Skeletal muscle satellite cell (primary cell): ENCODE measurements around the gene ABLIM2.

Source experiments
- H3K27me3 ChIP-seq: 2 replicates; pipeline ENCODE4 v1.7.0; 2013; ENCODE audit warnings: low read length; ENCODE audit not compliant: control insufficient read depth, insufficient read depth
- H3K36me3 ChIP-seq: 2 replicates; pipeline ENCODE4 v1.7.0; 2013; ENCODE audit warnings: mild to moderate bottlenecking, control low read depth, low read length; ENCODE audit not compliant: insufficient read depth
- H3K4me1 ChIP-seq: 2 replicates; pipeline ENCODE4 v1.7.0; 2013; ENCODE audit warnings: low read length; ENCODE audit not compliant: control insufficient read depth, insufficient read depth
- H3K4me2 ChIP-seq: 2 replicates; pipeline ENCODE4 v1.7.0; 2013; ENCODE audit warnings: mild to moderate bottlenecking, low read length
- H3K4me3 ChIP-seq: 2 replicates; pipeline ENCODE4 v1.7.0; 2013; ENCODE audit warnings: low read length
- H3K9ac ChIP-seq: 2 replicates; pipeline ENCODE4 v1.7.0; 2013; ENCODE audit warnings: mild to moderate bottlenecking, low read depth, low read length, moderate library complexity
- H3K9me3 ChIP-seq: replicated peaks from 2 replicates; pipeline ENCODE4 v1.7.0; 2013; ENCODE audit warnings: mild to moderate bottlenecking, control low read depth, low read length

Gene ABLIM2

GRCh38 chr4:8093587-8094274, 64.9 kb downstream of the ABLIM2 start:
- no peaks in the 10 kb centered on the region for H3K36me3 ChIP-seq

GRCh38 chr4:8092282-8092681, 66.3 kb downstream of the ABLIM2 start:
- no peak overlapping the region for H3K4me2 ChIP-seq
- no peaks in the 10 kb centered on the region for H3K36me3 ChIP-seq
- H3K27me3 ChIP-seq: peaks cover 3% of the 10 kb centered on the region
- no peaks in the 10 kb centered on the region for H3K9me3 ChIP-seq
- no peak overlapping the region for H3K4me3 ChIP-seq
- H3K9ac ChIP-seq: no peak overlapping the region
- H3K4me1 ChIP-seq: no peaks in the 10 kb centered on the region

More at GRCh38 chr4:8093587-8094274, 64.9 kb downstream of the ABLIM2 start:
- Histone ChIP-seq H3K4me1 (no peaks in the 10 kb centered on the region), H3K4me2 (no peak overlapping the region), H3K27me3 (no peaks in the 10 kb centered on the region), H3K4me3 (no peak overlapping the region), H3K9me3 (no peaks in the 10 kb centered on the region), H3K9ac (no peak overlapping the region)

- H3K4me1 ChIP-seq: no peaks in the 10 kb centered on the region
- H3K9me3 ChIP-seq: no peaks in the 10 kb centered on the region
- no peak overlapping the region for H3K4me3 ChIP-seq
- no peak overlapping the region for H3K4me2 ChIP-seq
- H3K9ac ChIP-seq: no peak overlapping the region
- peaks cover 7% of the 10 kb centered on the region for H3K27me3 ChIP-seq
- H3K36me3 ChIP-seq: no peaks in the 10 kb centered on the region
Measured at GRCh38 chr4:8090744-8091301, 67.8 kb downstream of the ABLIM2 start.

- Histone ChIP-seq H3K36me3 (no peaks in the 10 kb centered on the region), H3K4me2 (no peak overlapping the region), H3K9ac (no peak overlapping the region), H3K27me3 (peaks cover 7% of the 10 kb centered on the region), H3K4me3 (no peak overlapping the region), H3K9me3 (no peaks in the 10 kb centered on the region), H3K4me1 (no peaks in the 10 kb centered on the region)
Measured at GRCh38 chr4:8090312-8090711, 68.3 kb downstream of the ABLIM2 start.

- Histone ChIP-seq H3K9ac (no peak overlapping the region), H3K4me1 (no peaks in the 10 kb centered on the region), H3K4me3 (no peak overlapping the region), H3K27me3 (peaks cover 7% of the 10 kb centered on the region), H3K4me2 (no peak overlapping the region), H3K36me3 (no peaks in the 10 kb centered on the region), H3K9me3 (no peaks in the 10 kb centered on the region)
Measured at GRCh38 chr4:8089862-8090261, 68.8 kb downstream of the ABLIM2 start.

GRCh38 chr4:8088966-8089491, 69.6 kb downstream of the ABLIM2 start:
- no peaks in the 10 kb centered on the region for H3K4me1 ChIP-seq

GRCh38 chr4:8087921-8088495, 70.6 kb downstream of the ABLIM2 start:
- no peak overlapping the region for H3K4me3 ChIP-seq
- H3K9ac ChIP-seq: no peak overlapping the region
- H3K4me1 ChIP-seq: no peaks in the 10 kb centered on the region
- no peaks in the 10 kb centered on the region for H3K36me3 ChIP-seq
- no peak overlapping the region for H3K4me2 ChIP-seq
- H3K9me3 ChIP-seq: no peaks in the 10 kb centered on the region
- H3K27me3 ChIP-seq: peaks cover 10% of the 10 kb centered on the region

More at GRCh38 chr4:8088966-8089491, 69.6 kb downstream of the ABLIM2 start:
- Histone ChIP-seq H3K36me3 (no peaks in the 10 kb centered on the region), H3K4me2 (no peak overlapping the region), H3K27me3 (peaks cover 7% of the 10 kb centered on the region), H3K9ac (no peak overlapping the region), H3K4me3 (no peak overlapping the region), H3K9me3 (no peaks in the 10 kb centered on the region)

- Histone ChIP-seq H3K4me1 (no peaks in the 10 kb centered on the region), H3K9me3 (no peaks in the 10 kb centered on the region), H3K9ac (no peak overlapping the region), H3K27me3 (peaks cover 15% of the 10 kb centered on the region), H3K36me3 (no peaks in the 10 kb centered on the region), H3K4me3 (no peak overlapping the region), H3K4me2 (no peak overlapping the region)
Measured at GRCh38 chr4:8086783-8087445, 71.7 kb downstream of the ABLIM2 start.

- Histone ChIP-seq H3K9ac (no peak overlapping the region), H3K4me3 (no peak overlapping the region), H3K4me1 (no peaks in the 10 kb centered on the region), H3K4me2 (no peak overlapping the region), H3K36me3 (no peaks in the 10 kb centered on the region), H3K9me3 (no peaks in the 10 kb centered on the region), H3K27me3 (peaks cover 17% of the 10 kb centered on the region)
Measured at GRCh38 chr4:8085491-8086117, 73.0 kb downstream of the ABLIM2 start.

- H3K4me1 ChIP-seq: no peaks in the 10 kb centered on the region
- H3K9ac ChIP-seq: no peak overlapping the region
- no peaks in the 10 kb centered on the region for H3K36me3 ChIP-seq
- no peak overlapping the region for H3K4me2 ChIP-seq
- H3K4me3 ChIP-seq: no peak overlapping the region
- H3K9me3 ChIP-seq: no peaks in the 10 kb centered on the region
- H3K27me3 ChIP-seq: peaks cover 24% of the 10 kb centered on the region
Measured at GRCh38 chr4:8084712-8085490, 73.7 kb downstream of the ABLIM2 start.
